Thyroid gland (tissue), 4 donors: Measurements from ENCODE around the gene ANKS1A. TPM values are rescaled to one million over a fixed set of nuclear protein-coding genes. Genes with fewer than 3 reads are reported as not detected.
"Not testable (repeated sequence)": the region's sequence is repeated elsewhere in the genome, so short reads cannot be mapped to it uniquely, and the experiment has no call there.

Experiments
- DNase-seq, 2 donors: peaks; one replicate each; pipeline ENCODE4 v3.0.0-alpha.2; 2019
- H3K27ac ChIP-seq, 3 donors: fragments of 200-600 bp; sonication (generic); 1 replicate in 2 of 3; 2 replicates in 1 of 3; pipeline ENCODE4 v1.5.1; 2016 to 2019; ENCODE audit warnings: mild to moderate bottlenecking in 1 of 3, moderate library complexity in 1 of 3
- H3K27me3 ChIP-seq: fragments of 200-600 bp; sonication (generic); one replicate; pipeline ENCODE4 v1.5.1; 2019
- H3K36me3 ChIP-seq, 2 donors: fragments of 200-600 bp; sonication (generic); one replicate each; pipeline ENCODE4 v1.5.1; 2016 to 2019
- H3K4me1 ChIP-seq, 2 donors: fragments of 200-600 bp; sonication (generic); one replicate each; pipeline ENCODE4 v1.5.1; 2017 to 2019
- H3K4me3 ChIP-seq, 3 donors: fragments of 200-600 bp; sonication (generic); replicated peaks in 1 of 3; 1 replicate in 2 of 3; 2 replicates in 1 of 3; pipeline ENCODE4 v1.5.1; 2016; ENCODE audit warnings: mild to moderate bottlenecking in 1 of 3
- H3K9me3 ChIP-seq: fragments of 200-600 bp; sonication (generic); one replicate; pipeline ENCODE4 v1.5.1; 2017
- POLR2A ChIP-seq, 2 donors: fragments of 450-650 bp; IDR thresholded peaks; one replicate each; pipeline ENCODE4 v1.6.1; 2017; ENCODE audit warnings: antibody characterized with exemption in 2 of 2, mild to moderate bottlenecking in 2 of 2, moderate library complexity in 1 of 2
- WGBS, 2 donors: methylation state at CpG; one replicate each; pipeline ENCODE4 v1.1.5; 2017; 5-methylcytosine and 5-hydroxymethylcytosine counted together
- intact Hi-C: fragments of 100-400 bp; cut with DNase I; formaldehyde crosslinking; loops from one replicate; pipeline ENCODE4 v1.15.1; 2023
- total RNA-seq, 4 donors: library from RNA; depleted of rRNA; stranded (reverse); fragments of >200 nt; gene quantifications; one replicate each; pipeline ENCODE4 v1.2.3, GENCODE V29; 2016
- TF ChIP-seq, protein P1 (sequence below), 6 experiments: fragments of 200-600 bp in 3 of 6; fragments of 450-650 bp in 3 of 6; sonication (generic) in 3 of 6; IDR thresholded peaks; one replicate each; pipeline ENCODE4 v1.5.1; 2016 to 2019; ENCODE audit warnings: antibody characterized with exemption in 6 of 6, mild to moderate bottlenecking in 2 of 6, inconsistent platforms in 1 of 6, moderate library complexity in 1 of 6

ANKS1A gene
- total RNA-seq, 4 donors from 2014 or later, result 29.9 to 43.8 (median 34.4) TPM

DNA sequence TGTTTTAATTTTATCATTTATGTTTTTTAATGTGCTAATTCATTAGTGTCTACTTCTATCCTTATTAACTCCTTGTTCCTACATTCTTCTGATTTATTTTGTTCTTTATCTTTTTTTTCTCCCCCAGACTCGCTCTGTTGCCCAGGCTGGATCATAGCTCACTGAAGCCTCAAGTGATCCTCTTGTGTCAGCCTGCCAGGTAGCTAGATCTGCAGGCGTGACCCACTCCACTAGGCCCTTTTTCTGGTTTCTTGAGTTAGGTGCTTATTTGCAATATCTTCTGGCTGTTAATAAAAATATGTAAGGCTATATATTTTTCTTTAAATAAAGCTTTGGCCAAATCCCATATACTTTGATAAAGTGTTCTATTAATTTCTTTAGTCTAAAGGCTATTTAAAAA lies 4.1 kb upstream of the ANKS1A start:
- no peak overlapping the region for H3K4me3 ChIP-seq
- WGBS, 2 donors, result 43 to 58% methylated on average over 2 of the region's 2 CpGs
- peaks cover 2 to 5% of the 10 kb centered on the region in 2 donors for H3K36me3 ChIP-seq
- no peak for TF ChIP-seq POLR2A (IDR thresholded peaks at IDR 0.05)
- TF ChIP-seq, protein P1, sequence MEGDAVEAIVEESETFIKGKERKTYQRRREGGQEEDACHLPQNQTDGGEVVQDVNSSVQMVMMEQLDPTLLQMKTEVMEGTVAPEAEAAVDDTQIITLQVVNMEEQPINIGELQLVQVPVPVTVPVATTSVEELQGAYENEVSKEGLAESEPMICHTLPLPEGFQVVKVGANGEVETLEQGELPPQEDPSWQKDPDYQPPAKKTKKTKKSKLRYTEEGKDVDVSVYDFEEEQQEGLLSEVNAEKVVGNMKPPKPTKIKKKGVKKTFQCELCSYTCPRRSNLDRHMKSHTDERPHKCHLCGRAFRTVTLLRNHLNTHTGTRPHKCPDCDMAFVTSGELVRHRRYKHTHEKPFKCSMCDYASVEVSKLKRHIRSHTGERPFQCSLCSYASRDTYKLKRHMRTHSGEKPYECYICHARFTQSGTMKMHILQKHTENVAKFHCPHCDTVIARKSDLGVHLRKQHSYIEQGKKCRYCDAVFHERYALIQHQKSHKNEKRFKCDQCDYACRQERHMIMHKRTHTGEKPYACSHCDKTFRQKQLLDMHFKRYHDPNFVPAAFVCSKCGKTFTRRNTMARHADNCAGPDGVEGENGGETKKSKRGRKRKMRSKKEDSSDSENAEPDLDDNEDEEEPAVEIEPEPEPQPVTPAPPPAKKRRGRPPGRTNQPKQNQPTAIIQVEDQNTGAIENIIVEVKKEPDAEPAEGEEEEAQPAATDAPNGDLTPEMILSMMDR (IDR thresholded peaks at IDR 0.05), result no peak
- H3K27ac ChIP-seq, result peak overlapping the region in 2 of 3 donors; percentile 8 to 42
- H3K4me1 ChIP-seq, result peaks cover 19 to 36% of the 10 kb centered on the region in 2 donors
- intact Hi-C loops, result loop anchor here (5.0 to 10.0 kb wide), 2 partner anchors 93 to 120 kb away; partner anchors contain the start of gene BLTP3A
- DNase-seq, result peak; percentile 76 to 77
- no peaks in the 10 kb centered on the region for H3K27me3 ChIP-seq
- H3K9me3 ChIP-seq, result no peaks in the 10 kb centered on the region

DNA sequence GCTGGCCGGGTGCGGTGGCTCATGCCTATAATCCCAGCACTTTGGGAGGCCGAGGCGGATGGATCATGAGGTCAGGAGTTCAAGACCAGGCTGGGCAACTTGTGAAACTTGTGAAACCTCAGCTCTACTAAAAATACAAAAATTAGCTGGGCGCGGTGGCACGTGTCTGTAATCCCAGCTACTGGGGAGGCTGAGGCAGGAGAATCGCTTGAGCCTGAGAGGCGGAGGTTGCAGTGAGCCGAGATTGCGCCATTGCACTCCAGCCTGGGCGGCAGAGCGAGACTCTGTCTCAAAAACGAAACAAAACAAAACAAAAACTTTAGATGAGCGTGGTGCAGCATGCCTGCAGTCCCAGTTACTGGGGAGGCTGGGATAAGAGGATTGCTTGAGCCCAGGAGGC lies 3.2 kb upstream of the ANKS1A start:
- not testable (repeated sequence) for DNase-seq, H3K4me3 ChIP-seq, H3K27me3 ChIP-seq, H3K36me3 ChIP-seq, H3K9me3 ChIP-seq
- Histone ChIP-seq H3K27ac (peak overlapping the region in 1 of 3 donors; percentile 42), H3K4me1 (peaks cover 19 to 42% of the 10 kb centered on the region in 2 donors)
- WGBS, 2 donors, result 86 to 88% methylated on average over 15 of the region's 15 CpGs
- intact Hi-C loops, result loop anchor here (5.0 to 10.0 kb wide), 2 partner anchors 94 to 121 kb away; partner anchors contain the start of gene BLTP3A

DNA sequence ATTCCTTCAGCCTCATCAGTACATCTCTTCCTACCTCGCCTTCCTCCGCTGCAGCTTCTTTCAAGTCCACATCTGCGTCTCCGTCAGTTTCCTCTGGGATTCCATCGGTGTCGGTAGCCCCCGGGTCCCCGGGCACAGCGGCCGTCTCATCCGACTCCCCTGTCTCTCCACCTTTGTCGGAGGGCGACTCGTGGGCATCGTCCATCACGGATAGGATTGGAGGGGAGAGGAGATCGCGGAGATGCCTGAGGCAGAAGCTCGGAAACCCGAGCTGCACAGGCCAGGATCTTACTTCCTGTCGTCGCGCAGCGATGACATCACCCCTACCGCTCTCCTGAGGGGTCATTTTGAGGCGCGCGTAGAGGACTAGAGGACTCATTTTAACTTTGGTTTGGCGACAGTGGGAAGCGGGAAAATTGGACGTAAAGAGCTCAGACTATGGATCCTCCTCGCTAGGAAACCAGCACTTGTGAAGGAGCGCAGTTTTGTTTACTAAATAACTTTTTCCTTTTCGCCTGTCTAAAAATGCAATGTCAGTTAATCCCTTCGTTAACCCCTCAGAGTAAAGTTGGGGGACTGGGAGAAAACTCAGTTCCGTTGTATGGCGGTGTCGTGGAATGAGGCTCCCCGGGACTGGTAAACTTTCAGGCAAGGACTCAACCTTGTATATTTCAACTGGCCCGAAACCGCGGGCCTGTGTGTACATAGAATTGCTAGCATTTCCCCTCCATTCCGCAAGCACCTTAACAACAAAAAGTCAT lies 1.1 kb upstream of the ANKS1A start, which contains the start of gene TAF11:
Gene TAF11 (minus strand): TSS at position 290 of the 761 bp plus-strand sequence. CDS start 85 bp downstream, at position 205.
- H3K4me3 ChIP-seq, result peak within 1 kb of the TSS; percentile 30 to 91 (median 79)
- H3K4me1 ChIP-seq, result peaks cover 19 to 62% of the 10 kb centered on the region in 2 donors
- H3K36me3 ChIP-seq, result no peaks in the 10 kb centered on the region
- peak in 1 of 2 donors; percentile 75 for TF ChIP-seq POLR2A (IDR thresholded peaks at IDR 0.05)
- TF ChIP-seq, protein P1 (IDR thresholded peaks at IDR 0.05), result peak in 1 of 6 experiments; percentile 12
- no peaks in the 10 kb centered on the region for H3K27me3 ChIP-seq
- DNase-seq, result peak; percentile 94 to 96
- 0% methylated on average over 43 of the region's 43 CpGs for WGBS, 2 donors
- intact Hi-C loops, result loop anchor here (5.0 to 10.0 kb wide), 2 partner anchors 96 to 123 kb away; partner anchors contain the start of gene BLTP3A
- H3K27ac ChIP-seq, result peak within 1 kb of the TSS; percentile 31 to 87 (median 66)
- H3K9me3 ChIP-seq, result no peaks in the 10 kb centered on the region

DNA sequence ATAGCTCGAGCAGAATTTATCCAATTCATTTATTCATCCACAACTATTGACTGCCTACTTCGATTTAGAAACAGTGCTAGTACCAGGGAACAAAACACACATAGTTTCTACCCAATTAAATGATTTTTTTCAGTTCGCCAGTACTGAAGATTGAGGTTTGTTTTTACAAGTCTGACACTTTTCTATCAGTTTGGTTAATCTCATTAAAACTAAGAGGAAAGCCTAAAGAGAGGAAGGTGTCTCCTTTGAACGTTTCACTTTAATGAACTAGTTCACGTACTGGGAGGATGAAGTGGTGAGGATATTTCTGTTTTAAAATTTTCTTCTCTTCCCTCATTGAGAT lies 570 bp upstream of the ANKS1A start:
- H3K9me3 ChIP-seq, result no peaks in the 10 kb centered on the region
- DNase-seq, result no peak
- no peaks in the 10 kb centered on the region for H3K27me3 ChIP-seq
- peak overlapping the region; percentile 31 to 87 (median 66) for H3K27ac ChIP-seq
- no peak for TF ChIP-seq POLR2A (IDR thresholded peaks at IDR 0.05)
- TF ChIP-seq, protein P1 (IDR thresholded peaks at IDR 0.05), result no peak
- intact Hi-C loops, result loop anchor here (5.0 to 10.0 kb wide), 2 partner anchors 96 to 124 kb away; partner anchors contain the start of gene BLTP3A
- no peaks in the 10 kb centered on the region for H3K36me3 ChIP-seq
- 1% methylated on average over 5 of the region's 5 CpGs for WGBS, 2 donors
- H3K4me1 ChIP-seq, result peaks cover 19 to 62% of the 10 kb centered on the region in 2 donors
- H3K4me3 ChIP-seq, result peak overlapping the region; percentile 30 to 91 (median 79)

DNA sequence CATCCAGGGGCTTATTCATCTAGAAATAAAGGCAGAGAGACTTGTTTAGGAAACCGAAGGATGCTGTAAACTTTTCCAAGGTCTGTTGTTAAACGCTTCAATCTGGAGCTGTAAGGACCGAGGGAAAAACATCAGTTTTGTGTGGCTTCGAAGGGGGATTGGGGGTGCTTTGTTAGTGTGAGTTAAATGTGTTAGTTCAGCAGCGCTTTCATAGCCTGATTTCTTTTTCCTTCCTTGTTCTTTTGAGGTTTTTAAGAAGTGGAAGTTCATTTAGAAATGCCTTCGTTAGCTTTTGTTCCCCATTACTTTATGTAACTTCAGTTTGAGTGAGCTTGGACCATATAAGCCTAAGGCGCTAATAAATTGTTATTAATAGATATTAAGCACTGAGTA lies 1.5 kb downstream of the ANKS1A start:
- 53 to 56% methylated on average over 7 of the region's 7 CpGs for WGBS, 2 donors
- Histone ChIP-seq H3K36me3 (no peaks in the 10 kb centered on the region), H3K27me3 (no peaks in the 10 kb centered on the region), H3K9me3 (no peaks in the 10 kb centered on the region), H3K27ac (peak overlapping the region in 1 of 3 donors; percentile 20), H3K4me3 (peak overlapping the region in 1 of 3 donors; percentile 79), H3K4me1 (peaks cover 12 to 48% of the 10 kb centered on the region in 2 donors)
- TF ChIP-seq POLR2A (IDR thresholded peaks at IDR 0.05), result no peak
- TF ChIP-seq, protein P1 (IDR thresholded peaks at IDR 0.05), result no peak
- intact Hi-C loops, result no loop called here
- DNase-seq, result no peak
